Measurements from ENCODE around the gene TRAF3. TPM values are rescaled to one million over a fixed set of nuclear protein-coding genes. Genes with fewer than 3 reads are reported as not detected.

The TRAF3 gene
- total RNA-seq, 1 experiment from 2014 or later: 11.2 TPM

DNA sequence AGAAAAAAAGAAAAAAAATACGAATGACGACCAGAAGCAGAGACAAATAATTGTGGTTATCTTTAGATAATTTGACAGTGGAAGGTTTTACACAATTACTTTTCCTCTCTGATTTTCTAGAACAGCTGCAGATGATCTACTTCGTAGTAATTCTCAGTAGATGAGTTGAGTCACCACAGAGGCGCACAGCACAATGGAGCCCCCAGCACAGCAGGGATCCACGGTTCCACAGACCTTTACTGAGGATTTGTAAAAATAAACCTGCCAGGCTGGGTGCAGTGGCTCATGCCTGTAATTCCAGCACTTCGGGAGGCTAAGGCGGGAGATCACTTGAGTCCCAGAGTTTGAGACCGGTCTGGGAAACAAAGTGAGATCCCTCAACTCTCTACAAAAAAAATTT lies 174.6 kb downstream of the TRAF3 start (continued):
- TF ChIP-seq FOXP1 (CRISPR knock-in tag; IDR thresholded peaks at IDR 0.05; ENCODE audit: borderline replicate concordance) (no peak), HMGA2 (CRISPR knock-in tag; IDR thresholded peaks at IDR 0.05) (no peak), FOXJ3 (CRISPR knock-in tag; IDR thresholded peaks at IDR 0.05; ENCODE audit: borderline replicate concordance) (no peak)

DNA sequence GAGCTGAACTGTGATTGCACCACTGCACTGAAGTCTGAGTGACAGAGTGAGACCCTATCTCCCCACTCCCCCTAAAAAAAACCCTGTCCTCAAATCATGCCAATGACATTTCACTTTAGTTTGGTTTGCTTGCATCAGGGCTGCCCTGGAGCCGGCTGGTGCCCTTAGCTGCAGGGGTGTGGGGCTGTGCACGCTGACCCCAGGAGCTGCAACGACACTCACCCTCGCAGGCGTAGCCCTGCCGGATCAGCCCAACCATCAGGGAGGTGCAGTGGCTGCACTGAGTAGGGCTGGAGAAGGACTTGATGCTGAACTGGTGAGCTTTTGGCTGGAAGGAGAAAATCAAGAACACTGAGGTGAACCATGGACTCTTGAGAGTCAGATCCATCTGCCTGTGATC lies 175.0 kb downstream of the TRAF3 start:
- Mint-ChIP-seq H3K27me3 (ENCODE audit: low read depth) (no peaks in the 10 kb centered on the region; the same call in 1 of the 2 replicates), H3K36me3 (peaks cover 48% of the 10 kb centered on the region), H3K4me1 (no peaks in the 10 kb centered on the region), H3K4me3 (no peak overlapping the region), H3K27ac (no peak overlapping the region), H3K9me3 (no peaks in the 10 kb centered on the region)
- ATAC-seq (no peak), DNase-seq (ENCODE audit: low spot score) (no peak)
- TF ChIP-seq SMAD3 (CRISPR knock-in tag; IDR thresholded peaks at IDR 0.05; ENCODE audit: borderline replicate concordance): no peak
- POLR2A ChIA-PET: no interaction called here
- CTCF ChIA-PET: interaction anchor here (1.2 kb wide), 1 partner anchor 258 kb away, joined by 3 read pairs; no protein-coding TSS in a partner anchor

DNA sequence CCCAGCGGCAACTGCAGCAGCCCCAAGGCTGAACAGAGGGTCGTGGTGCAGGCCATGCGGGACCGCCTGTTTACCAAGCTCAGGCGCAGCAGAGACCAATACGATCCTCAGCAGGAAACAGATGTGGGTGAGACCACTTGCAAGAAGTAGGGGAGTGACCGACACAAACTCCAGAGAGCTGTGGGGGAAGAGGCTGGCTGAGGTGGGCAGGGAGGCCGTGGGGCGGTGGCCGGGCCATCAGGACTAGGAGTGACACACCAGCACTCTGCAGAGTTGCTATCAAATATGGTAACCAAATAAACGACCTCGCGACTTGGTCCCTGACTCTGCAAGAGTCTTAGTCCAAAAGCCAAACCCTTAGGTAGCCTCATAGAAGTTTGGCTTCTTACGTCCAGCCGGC lies 175.9 kb downstream of the TRAF3 start:
- no peak for TF ChIP-seq FOXP1 (CRISPR knock-in tag; IDR thresholded peaks at IDR 0.05; ENCODE audit: borderline replicate concordance)
- TF ChIP-seq, protein P1, sequence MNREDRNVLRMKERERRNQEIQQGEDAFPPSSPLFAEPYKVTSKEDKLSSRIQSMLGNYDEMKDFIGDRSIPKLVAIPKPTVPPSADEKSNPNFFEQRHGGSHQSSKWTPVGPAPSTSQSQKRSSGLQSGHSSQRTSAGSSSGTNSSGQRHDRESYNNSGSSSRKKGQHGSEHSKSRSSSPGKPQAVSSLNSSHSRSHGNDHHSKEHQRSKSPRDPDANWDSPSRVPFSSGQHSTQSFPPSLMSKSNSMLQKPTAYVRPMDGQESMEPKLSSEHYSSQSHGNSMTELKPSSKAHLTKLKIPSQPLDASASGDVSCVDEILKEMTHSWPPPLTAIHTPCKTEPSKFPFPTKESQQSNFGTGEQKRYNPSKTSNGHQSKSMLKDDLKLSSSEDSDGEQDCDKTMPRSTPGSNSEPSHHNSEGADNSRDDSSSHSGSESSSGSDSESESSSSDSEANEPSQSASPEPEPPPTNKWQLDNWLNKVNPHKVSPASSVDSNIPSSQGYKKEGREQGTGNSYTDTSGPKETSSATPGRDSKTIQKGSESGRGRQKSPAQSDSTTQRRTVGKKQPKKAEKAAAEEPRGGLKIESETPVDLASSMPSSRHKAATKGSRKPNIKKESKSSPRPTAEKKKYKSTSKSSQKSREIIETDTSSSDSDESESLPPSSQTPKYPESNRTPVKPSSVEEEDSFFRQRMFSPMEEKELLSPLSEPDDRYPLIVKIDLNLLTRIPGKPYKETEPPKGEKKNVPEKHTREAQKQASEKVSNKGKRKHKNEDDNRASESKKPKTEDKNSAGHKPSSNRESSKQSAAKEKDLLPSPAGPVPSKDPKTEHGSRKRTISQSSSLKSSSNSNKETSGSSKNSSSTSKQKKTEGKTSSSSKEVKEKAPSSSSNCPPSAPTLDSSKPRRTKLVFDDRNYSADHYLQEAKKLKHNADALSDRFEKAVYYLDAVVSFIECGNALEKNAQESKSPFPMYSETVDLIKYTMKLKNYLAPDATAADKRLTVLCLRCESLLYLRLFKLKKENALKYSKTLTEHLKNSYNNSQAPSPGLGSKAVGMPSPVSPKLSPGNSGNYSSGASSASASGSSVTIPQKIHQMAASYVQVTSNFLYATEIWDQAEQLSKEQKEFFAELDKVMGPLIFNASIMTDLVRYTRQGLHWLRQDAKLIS (CRISPR knock-in tag; IDR thresholded peaks at IDR 0.05; ENCODE audit: borderline replicate concordance): no peak
- no peak for TF ChIP-seq CREM (CRISPR knock-in tag; IDR thresholded peaks at IDR 0.05)
- TF ChIP-seq, protein P2, sequence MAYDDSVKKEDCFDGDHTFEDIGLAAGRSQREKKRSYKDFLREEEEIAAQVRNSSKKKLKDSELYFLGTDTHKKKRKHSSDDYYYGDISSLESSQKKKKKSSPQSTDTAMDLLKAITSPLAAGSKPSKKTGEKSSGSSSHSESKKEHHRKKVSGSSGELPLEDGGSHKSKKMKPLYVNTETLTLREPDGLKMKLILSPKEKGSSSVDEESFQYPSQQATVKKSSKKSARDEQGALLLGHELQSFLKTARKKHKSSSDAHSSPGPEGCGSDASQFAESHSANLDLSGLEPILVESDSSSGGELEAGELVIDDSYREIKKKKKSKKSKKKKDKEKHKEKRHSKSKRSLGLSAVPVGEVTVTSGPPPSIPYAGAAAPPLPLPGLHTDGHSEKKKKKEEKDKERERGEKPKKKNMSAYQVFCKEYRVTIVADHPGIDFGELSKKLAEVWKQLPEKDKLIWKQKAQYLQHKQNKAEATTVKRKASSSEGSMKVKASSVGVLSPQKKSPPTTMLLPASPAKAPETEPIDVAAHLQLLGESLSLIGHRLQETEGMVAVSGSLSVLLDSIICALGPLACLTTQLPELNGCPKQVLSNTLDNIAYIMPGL (CRISPR knock-in tag; IDR thresholded peaks at IDR 0.05): no peak
- no peak for TF ChIP-seq RORB (CRISPR knock-in tag; IDR thresholded peaks at IDR 0.05)
- TF ChIP-seq MYBL2 (CRISPR knock-in tag; IDR thresholded peaks at IDR 0.05): no peak
- TF ChIP-seq EMX1 (CRISPR knock-in tag; IDR thresholded peaks at IDR 0.05): no peak
- TF ChIP-seq, protein P3, sequence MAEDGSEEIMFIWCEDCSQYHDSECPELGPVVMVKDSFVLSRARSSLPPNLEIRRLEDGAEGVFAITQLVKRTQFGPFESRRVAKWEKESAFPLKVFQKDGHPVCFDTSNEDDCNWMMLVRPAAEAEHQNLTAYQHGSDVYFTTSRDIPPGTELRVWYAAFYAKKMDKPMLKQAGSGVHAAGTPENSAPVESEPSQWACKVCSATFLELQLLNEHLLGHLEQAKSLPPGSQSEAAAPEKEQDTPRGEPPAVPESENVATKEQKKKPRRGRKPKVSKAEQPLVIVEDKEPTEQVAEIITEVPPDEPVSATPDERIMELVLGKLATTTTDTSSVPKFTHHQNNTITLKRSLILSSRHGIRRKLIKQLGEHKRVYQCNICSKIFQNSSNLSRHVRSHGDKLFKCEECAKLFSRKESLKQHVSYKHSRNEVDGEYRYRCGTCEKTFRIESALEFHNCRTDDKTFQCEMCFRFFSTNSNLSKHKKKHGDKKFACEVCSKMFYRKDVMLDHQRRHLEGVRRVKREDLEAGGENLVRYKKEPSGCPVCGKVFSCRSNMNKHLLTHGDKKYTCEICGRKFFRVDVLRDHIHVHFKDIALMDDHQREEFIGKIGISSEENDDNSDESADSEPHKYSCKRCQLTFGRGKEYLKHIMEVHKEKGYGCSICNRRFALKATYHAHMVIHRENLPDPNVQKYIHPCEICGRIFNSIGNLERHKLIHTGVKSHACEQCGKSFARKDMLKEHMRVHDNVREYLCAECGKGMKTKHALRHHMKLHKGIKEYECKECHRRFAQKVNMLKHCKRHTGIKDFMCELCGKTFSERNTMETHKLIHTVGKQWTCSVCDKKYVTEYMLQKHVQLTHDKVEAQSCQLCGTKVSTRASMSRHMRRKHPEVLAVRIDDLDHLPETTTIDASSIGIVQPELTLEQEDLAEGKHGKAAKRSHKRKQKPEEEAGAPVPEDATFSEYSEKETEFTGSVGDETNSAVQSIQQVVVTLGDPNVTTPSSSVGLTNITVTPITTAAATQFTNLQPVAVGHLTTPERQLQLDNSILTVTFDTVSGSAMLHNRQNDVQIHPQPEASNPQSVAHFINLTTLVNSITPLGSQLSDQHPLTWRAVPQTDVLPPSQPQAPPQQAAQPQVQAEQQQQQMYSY (CRISPR knock-in tag; IDR thresholded peaks at IDR 0.05): no peak
- no peak for TF ChIP-seq TEAD1 (CRISPR knock-in tag; IDR thresholded peaks at IDR 0.05)
- no peak for TF ChIP-seq ETV6 (CRISPR knock-in tag; IDR thresholded peaks at IDR 0.05)
- TF ChIP-seq ESRRA (CRISPR knock-in tag; IDR thresholded peaks at IDR 0.05; ENCODE audit: borderline replicate concordance): no peak
- TF ChIP-seq, protein P4, sequence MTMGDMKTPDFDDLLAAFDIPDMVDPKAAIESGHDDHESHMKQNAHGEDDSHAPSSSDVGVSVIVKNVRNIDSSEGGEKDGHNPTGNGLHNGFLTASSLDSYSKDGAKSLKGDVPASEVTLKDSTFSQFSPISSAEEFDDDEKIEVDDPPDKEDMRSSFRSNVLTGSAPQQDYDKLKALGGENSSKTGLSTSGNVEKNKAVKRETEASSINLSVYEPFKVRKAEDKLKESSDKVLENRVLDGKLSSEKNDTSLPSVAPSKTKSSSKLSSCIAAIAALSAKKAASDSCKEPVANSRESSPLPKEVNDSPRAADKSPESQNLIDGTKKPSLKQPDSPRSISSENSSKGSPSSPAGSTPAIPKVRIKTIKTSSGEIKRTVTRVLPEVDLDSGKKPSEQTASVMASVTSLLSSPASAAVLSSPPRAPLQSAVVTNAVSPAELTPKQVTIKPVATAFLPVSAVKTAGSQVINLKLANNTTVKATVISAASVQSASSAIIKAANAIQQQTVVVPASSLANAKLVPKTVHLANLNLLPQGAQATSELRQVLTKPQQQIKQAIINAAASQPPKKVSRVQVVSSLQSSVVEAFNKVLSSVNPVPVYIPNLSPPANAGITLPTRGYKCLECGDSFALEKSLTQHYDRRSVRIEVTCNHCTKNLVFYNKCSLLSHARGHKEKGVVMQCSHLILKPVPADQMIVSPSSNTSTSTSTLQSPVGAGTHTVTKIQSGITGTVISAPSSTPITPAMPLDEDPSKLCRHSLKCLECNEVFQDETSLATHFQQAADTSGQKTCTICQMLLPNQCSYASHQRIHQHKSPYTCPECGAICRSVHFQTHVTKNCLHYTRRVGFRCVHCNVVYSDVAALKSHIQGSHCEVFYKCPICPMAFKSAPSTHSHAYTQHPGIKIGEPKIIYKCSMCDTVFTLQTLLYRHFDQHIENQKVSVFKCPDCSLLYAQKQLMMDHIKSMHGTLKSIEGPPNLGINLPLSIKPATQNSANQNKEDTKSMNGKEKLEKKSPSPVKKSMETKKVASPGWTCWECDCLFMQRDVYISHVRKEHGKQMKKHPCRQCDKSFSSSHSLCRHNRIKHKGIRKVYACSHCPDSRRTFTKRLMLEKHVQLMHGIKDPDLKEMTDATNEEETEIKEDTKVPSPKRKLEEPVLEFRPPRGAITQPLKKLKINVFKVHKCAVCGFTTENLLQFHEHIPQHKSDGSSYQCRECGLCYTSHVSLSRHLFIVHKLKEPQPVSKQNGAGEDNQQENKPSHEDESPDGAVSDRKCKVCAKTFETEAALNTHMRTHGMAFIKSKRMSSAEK (CRISPR knock-in tag; IDR thresholded peaks at IDR 0.05; ENCODE audit: borderline replicate concordance): no peak
- no peak for TF ChIP-seq JUN (CRISPR knock-in tag; IDR thresholded peaks at IDR 0.05)
- TF ChIP-seq, protein P5, sequence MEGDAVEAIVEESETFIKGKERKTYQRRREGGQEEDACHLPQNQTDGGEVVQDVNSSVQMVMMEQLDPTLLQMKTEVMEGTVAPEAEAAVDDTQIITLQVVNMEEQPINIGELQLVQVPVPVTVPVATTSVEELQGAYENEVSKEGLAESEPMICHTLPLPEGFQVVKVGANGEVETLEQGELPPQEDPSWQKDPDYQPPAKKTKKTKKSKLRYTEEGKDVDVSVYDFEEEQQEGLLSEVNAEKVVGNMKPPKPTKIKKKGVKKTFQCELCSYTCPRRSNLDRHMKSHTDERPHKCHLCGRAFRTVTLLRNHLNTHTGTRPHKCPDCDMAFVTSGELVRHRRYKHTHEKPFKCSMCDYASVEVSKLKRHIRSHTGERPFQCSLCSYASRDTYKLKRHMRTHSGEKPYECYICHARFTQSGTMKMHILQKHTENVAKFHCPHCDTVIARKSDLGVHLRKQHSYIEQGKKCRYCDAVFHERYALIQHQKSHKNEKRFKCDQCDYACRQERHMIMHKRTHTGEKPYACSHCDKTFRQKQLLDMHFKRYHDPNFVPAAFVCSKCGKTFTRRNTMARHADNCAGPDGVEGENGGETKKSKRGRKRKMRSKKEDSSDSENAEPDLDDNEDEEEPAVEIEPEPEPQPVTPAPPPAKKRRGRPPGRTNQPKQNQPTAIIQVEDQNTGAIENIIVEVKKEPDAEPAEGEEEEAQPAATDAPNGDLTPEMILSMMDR (IDR thresholded peaks at IDR 0.05): no peak
- TF ChIP-seq NFATC4 (CRISPR knock-in tag; IDR thresholded peaks at IDR 0.05): no peak
- no peak for TF ChIP-seq TP53 (CRISPR knock-in tag; IDR thresholded peaks at IDR 0.05)
- ATAC-seq: no peak
- ChIA-PET CTCF (interaction anchor here (1.2 kb wide), 1 partner anchor 259 kb away, joined by 3 read pairs; no protein-coding TSS in a partner anchor), POLR2A (no interaction called here)
- Mint-ChIP-seq H3K27me3 (ENCODE audit: low read depth) (no peaks in the 10 kb centered on the region; the same call in 1 of the 2 replicates), H3K27ac (no peak overlapping the region), H3K4me3 (no peak overlapping the region), H3K36me3 (peaks cover 57% of the 10 kb centered on the region), H3K4me1 (no peaks in the 10 kb centered on the region), H3K9me3 (no peaks in the 10 kb centered on the region)
- no peak for DNase-seq (ENCODE audit: low spot score)

All from WTC11 (cell line).